NCI-H526 (cell line): ENCODE measurements around the gene ATP11C.
"Not testable (repeated sequence)": the region's sequence is repeated elsewhere in the genome, so short reads cannot be mapped to it uniquely, and the experiment has no call there.

Experiments used
- DNase-seq, 2 experiments: peaks; one replicate each; lab custom pipeline; 2025; lab: John Stamatoyannopoulos, UW

The ATP11C gene

DNA sequence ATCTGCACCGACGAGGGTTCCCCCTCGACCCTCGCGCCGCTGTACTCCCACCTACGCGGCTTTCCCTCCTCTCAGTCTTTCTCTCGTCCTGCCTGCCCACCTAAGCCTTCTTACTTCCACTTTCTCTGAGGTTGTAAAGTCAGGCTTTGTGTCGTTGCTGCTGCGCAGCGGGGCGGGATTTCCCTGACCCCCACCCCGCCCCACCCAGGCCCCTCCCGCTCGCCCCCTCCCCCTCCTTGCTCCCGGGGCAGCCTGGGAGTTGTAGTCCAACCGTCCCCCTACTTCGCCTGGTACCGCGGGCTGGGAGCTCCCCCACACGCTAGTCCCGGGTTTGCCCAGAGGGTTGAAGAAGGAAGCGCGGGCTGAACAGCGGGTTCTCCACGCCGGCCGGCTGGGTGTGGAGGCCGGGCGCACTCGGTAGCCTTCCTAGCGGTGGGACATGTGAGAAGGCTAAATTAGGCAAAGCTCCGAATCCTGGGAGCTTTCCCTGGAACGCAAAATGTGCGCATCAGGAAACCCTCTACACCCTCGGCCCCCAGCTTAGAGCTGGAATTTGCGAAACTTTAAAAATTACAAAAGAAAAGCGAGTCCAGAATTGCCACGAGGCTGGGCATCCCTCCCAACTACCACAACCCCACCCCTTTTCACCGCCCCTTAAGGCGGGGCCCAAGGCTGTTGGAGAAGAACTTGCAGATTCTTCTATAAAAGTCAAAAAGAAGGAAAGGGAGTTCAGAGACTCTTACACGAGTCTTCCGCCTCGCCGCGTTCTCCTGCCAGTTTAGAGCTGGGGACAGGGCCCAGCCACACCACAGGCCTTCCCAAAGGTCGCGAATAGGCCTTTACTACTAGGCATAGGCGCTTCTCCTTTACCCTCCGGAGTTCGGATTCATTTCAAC lies at the start of gene ATP11C:
ATP11C (minus strand) TSS at position 153 of the 896 bp plus-strand sequence. CDS start 1,011 bp downstream, outside the sequence.
- DNase-seq, result peak; percentile 73 to 90

GRCh38 chrX:139974471-139974870 lies 41.6 kb upstream of the ATP11C start:
- no peak for DNase-seq

DNA sequence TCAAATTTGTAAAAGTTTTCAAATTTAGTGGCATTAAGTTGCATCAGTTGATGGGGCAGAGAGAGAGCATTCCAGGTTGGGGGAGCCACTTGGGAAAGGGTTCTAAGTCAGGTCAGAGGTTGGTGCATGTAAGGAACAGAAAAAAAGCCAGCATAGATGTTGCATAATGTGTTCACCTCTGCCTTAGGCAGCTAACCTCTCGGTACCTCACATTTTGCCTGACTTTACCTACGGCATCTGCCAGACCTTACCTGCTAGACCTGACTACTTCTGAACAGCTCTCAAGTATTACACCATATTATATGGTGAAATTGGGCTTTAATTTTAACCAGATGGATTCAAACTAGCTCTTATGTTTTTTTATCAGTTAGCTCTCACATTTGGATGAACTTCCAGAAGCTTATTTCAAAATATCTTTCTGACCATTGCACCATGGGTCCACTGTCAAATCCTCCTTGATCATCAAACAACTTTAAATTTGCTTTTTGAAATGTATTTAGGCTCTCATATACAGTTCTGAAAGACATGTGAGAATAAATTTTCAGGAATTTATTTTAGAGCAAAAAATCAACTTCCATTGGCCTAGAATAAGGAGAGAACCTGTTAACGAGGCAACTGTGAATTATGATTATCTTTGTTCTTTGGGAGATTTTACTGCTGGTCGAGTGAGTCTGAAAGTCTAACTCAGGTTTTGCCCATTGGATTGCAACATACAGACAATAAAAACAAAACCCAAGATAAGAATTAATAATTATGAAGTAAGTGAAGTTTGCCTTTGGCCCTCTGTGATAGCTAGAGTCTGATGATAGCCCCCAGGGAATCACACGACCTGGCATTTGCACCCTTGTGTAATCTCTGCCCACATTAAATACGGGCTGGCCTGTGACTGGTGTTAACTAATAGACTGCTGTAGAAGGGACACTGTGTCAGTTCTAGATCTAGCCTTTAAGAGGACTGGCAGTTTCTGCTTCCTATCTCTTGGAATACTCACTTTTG lies 40.1 kb upstream of the ATP11C start:
- no peak for DNase-seq

DNA sequence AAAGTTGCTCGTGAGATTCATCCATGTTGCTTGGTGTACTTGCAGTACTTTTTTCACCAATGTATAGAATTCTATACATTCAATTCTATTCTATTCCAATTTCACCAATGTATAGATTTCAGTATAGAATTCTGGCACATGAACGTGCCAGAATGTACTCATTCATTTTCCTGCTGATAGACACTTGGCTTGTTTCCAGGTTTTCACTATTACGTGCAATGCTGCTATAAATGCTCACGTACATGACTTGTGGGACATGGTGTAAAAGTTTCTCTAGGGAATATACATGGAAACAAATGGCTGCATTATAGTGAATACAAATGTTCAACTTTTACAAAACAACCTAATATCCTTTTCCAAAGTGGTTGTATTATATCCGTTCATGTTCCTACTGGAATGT lies 39.3 kb upstream of the ATP11C start:
- no peak for DNase-seq

GRCh38 chrX:139971394-139971749 lies 38.5 kb upstream of the ATP11C start:
- DNase-seq, result no peak

DNA sequence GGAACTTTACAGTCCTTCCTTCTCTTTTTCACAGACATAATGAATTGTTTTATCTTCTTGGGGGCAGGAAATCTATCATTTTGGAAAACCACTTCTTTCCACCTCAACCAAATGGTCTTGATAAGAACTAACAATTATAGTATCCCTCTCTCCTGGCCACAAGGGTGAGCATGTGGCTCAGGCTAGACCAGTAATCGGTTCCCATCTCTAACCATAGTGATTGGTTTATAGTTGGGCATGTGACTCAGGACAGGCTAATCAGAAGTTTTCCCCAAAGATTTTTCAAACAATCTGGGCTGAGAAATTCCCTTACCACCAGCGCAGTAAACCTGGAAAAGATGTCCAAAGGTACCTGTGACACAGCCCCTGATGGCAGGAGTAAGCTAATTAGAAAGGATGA lies 36.4 kb upstream of the ATP11C start:
- DNase-seq, result no peak

GRCh38 chrX:139967750-139968149 lies 34.9 kb upstream of the ATP11C start:
- no peak for DNase-seq

DNA sequence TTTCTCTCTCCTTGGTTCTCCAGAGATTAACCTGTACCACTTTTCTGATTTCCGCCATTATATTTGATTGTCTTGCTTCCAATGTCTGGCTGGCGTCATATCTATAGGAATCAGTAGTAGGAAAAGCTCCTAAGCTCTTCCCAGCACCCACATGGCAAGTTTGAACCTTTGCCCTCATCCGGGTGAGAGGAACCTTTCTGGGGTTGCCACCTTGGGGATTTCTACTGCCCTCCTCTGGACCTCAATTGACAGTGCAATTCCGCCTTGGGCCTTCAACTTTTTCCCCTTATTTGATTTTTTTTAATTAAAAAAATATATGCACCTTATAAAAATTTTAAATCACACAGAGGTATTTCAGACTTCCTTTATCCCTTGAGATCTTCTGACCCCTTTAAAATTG lies 34.4 kb upstream of the ATP11C start:
- DNase-seq, result peak in 1 of 2 experiments; percentile 12

GRCh38 chrX:139966159-139966558 lies 33.3 kb upstream of the ATP11C start:
- DNase-seq, result not testable (repeated sequence)

- DNase-seq, result no peak
These were observed 32.6 kb upstream of the ATP11C start, which contains the start of gene CXorf66 for GRCh38 chrX:139965421-139965820. Gene CXorf66 (minus strand): TSS chrX:139965521. CDS start chrX:139965496, 25 bp downstream.

DNA sequence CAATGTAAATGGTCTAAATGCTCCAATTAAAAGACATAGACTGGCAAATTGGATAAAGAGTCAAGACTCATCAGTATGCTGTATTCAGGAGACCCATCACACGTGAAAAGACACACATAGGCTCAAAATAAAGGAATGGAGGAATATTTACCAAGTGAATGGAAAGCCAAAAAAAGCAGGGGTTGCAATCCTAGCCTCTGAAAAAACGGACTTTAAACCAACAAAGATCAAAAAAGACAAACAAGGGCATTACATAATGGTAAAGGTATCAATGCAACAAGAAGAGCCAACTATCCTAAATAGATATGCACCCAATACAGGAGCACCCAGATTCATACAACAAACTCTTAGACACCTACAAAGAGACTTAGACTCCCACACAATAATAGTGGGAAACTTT lies 28.2 kb upstream of the ATP11C start:
- not testable (repeated sequence) for DNase-seq

- DNase-seq, result no peak
These were observed 16.9 kb upstream of the ATP11C start for GRCh38 chrX:139949703-139950102.

DNA sequence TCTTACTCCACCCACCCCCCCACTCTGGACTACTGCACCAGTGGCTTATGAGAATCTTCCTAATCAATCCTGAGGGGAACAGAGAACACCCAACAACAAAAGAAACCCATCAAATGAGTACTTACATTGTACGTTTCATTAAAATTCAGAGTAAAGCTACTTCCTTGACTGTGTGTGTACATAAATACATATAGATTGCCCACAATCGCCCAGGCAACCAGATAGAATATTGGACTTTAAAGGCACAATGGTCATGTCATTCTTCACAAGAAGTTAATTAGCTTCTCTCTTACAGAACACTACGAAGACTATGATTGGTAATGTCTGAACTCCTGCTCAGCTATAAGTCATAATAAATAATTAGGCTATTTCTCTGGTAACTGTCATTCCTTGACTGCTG lies 12.2 kb upstream of the ATP11C start:
- no peak for DNase-seq

DNA sequence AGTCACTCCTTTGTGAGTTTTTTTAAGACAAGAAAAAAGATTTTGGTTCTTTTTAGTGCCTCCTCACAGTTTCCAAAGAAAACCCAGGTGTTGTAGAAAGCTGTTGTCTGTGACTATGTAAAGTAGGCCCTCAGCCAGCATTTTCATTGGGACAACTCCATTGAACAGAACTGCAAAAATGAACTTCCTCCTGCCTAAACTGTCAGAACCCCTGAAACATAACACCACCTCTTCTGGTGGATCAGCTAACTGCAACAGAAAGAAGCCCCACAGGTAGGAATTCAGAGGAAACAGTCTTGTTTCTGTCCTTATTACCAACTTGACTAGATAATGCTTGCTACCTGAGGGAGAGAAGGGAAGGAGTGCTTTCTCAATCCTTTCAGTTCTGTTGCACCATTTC lies 3.4 kb upstream of the ATP11C start:
- DNase-seq, result no peak

GRCh38 chrX:139933904-139934303 lies 1.1 kb upstream of the ATP11C start:
- no peak for DNase-seq

GRCh38 chrX:139932073-139932900 lies 566 bp downstream of the ATP11C start:
- peak in 1 of 2 experiments; percentile 73 for DNase-seq

GRCh38 chrX:139931646-139932072 lies 1.2 kb downstream of the ATP11C start:
- DNase-seq, result no peak

GRCh38 chrX:139930916-139931645 lies 1.8 kb downstream of the ATP11C start:
- DNase-seq, result peak; percentile 30 to 59

DNA sequence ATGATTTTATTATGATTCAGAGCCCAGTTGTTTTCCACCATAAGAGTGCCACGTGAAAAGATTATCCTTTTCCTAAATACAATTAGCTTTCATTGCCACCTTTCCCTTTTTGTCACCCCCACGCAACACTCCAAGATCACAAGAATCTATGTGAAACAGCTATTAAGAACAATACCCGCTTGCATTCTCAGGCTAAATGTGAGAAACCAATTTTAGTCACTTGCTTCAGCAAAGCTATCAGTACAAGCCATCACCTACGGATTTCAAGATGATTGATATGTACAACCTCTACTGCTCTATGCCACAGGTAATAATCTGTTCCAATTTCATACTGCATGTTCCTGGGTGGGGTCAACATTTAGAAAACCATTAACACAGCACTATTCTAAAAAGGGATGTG lies 2.5 kb downstream of the ATP11C start:
- DNase-seq, result no peak

- peak in 1 of 2 experiments; percentile 26 for DNase-seq
These were observed 3.0 kb downstream of the ATP11C start for GRCh38 chrX:139929876-139930275.

DNA sequence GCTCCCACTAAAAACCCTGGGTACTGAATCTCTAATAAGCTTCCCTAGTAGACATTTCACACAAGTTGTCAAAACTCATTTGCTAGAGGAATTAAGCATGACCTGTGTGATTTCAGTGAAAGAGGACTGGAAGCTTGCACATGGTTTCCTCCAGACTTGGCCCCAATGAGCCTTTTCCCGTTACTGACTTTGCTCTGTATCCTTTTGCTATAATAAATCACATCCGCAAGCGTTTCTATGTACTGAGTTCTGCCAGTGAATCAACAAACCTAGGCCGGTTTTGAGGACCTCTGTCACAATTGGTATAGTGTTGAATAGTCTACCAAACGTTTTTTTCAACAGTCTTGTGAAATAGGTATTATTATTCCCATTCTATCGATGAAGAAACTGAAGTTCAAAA lies 8.2 kb downstream of the ATP11C start:
- no peak for DNase-seq
